PC-9 (cell line): ENCODE measurements around the gene PRM2.

ENCODE experiments used
- EZH2 ChIP-seq: fragments of 200-600 bp; sonication (generic); IDR thresholded peaks from 2 replicates; pipeline ENCODE4 v1.8.0; 2017; ENCODE audit warnings: antibody characterized with exemption, low read depth
- TF ChIP-seq, protein P1 (sequence below): fragments of 200-600 bp; sonication (generic); conservative IDR thresholded peaks from 2 replicates; pipeline ENCODE4 v1.6.1; 2017; ENCODE audit warnings: mixed run types, antibody characterized with exemption, mild to moderate bottlenecking, moderate library complexity

DNA sequence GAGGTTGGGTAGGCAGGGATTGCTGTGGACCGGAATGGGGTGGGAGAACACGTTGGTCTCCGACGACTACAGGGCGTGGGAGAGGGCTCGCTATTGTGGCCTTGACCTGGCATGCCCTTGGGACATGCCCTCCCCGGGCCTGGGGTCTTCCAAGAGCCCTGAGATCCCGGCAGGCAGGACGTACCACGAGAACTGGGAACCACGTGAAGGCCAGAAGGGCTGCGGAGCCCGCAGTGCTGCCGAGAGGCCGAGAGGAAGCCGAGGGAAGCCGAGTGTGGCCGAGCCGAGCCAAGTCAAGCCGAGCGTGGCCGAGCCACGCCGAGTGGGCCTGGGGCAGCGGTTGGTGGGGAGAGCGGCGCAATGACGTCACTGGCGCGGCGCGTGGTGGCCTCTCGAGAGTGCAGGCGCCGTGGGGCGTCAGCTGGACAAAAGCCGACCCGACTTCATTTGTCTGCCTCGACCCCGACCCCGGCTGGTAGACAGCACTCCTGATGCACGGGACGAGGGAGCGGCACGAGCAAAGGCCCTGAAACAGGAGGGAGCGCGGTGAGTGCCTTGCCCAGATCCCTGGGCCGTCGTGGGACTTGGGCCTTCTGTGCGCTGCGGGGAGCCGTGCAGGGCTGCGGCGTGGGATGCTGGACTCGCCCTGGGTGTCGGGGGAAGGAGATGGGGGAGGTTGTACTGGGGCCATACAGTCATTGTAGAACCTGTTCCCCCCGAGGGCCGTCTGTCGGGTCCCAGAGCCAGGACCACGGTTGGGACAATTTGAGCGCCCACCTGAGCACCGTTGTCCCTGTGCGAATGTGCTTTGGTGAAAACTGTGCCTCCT, 26.8 kb downstream of the PRM2 start:
- TF ChIP-seq, protein P1, sequence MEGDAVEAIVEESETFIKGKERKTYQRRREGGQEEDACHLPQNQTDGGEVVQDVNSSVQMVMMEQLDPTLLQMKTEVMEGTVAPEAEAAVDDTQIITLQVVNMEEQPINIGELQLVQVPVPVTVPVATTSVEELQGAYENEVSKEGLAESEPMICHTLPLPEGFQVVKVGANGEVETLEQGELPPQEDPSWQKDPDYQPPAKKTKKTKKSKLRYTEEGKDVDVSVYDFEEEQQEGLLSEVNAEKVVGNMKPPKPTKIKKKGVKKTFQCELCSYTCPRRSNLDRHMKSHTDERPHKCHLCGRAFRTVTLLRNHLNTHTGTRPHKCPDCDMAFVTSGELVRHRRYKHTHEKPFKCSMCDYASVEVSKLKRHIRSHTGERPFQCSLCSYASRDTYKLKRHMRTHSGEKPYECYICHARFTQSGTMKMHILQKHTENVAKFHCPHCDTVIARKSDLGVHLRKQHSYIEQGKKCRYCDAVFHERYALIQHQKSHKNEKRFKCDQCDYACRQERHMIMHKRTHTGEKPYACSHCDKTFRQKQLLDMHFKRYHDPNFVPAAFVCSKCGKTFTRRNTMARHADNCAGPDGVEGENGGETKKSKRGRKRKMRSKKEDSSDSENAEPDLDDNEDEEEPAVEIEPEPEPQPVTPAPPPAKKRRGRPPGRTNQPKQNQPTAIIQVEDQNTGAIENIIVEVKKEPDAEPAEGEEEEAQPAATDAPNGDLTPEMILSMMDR: no peak
- no peak for TF ChIP-seq EZH2
